ENCODE measurements around the gene REPS2. TPM values are rescaled to one million over a fixed set of nuclear protein-coding genes. Genes with fewer than 3 reads are reported as not detected.

Gene REPS2
- total and polyA plus RNA-seq, 12 donors, result 0.78 to 15.5 (median 6.3) TPM

DNA sequence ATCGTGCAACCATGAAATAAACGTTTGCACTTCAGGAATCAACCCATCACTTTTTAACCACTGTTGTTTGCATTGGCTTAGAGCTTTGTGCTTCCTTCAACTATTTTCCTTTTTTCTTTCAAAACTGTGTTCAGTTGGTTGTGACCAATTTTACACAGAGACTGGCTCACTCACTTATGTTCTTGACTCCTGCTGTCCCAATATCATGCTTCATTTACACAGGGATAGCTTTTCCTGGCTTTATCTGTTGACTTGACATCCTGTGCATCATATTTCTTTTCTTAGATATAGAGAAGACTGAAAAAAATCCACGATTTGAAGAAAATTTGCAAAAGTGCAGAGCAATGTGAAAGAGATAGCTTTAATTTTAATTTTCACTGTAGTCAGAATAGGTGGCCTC is 38.8 kb downstream of the REPS2 start:
- H3K4me1 ChIP-seq, result no peaks in the 10 kb centered on the region
- H3K4me3 ChIP-seq, result no peak overlapping the region
- 72 to 73% methylated on average over 3 of the region's 3 CpGs for WGBS, 2 donors
- no peak overlapping the region for H3K27ac ChIP-seq
- TF ChIP-seq, protein P1, sequence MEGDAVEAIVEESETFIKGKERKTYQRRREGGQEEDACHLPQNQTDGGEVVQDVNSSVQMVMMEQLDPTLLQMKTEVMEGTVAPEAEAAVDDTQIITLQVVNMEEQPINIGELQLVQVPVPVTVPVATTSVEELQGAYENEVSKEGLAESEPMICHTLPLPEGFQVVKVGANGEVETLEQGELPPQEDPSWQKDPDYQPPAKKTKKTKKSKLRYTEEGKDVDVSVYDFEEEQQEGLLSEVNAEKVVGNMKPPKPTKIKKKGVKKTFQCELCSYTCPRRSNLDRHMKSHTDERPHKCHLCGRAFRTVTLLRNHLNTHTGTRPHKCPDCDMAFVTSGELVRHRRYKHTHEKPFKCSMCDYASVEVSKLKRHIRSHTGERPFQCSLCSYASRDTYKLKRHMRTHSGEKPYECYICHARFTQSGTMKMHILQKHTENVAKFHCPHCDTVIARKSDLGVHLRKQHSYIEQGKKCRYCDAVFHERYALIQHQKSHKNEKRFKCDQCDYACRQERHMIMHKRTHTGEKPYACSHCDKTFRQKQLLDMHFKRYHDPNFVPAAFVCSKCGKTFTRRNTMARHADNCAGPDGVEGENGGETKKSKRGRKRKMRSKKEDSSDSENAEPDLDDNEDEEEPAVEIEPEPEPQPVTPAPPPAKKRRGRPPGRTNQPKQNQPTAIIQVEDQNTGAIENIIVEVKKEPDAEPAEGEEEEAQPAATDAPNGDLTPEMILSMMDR (IDR thresholded peaks at IDR 0.05), result no peak
- ATAC-seq, result no peak
- intact Hi-C loops (cut with DNase I), result no loop called here
- no peaks in the 10 kb centered on the region for H3K36me3 ChIP-seq
- peaks cover 0 to 5% (median 0%) of the 10 kb centered on the region in 11 donors for H3K9me3 ChIP-seq
- DNase-seq, result no peak
- H3K27me3 ChIP-seq, result peaks cover 0 to 57% (median 0%) of the 10 kb centered on the region in 7 donors

DNA sequence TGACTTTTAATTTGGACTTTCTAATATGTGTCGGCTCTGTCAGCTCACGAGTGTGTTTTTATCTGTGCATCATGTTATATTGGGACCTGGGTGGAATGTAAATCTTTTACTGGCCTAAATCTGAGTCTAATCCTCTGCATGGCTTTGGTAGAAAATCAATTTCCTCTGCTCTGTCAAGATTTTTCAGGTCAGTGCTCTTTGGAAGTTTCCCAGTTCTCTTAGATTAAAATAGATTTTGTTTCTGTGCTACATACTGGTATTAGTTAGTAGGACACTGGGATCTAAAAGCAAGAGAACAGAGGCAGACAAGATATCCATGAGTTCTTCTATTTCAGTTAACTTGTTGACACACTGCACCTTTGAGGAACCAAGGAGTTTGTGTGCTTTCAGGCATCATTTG is 39.7 kb downstream of the REPS2 start:
- no peaks in the 10 kb centered on the region for H3K4me1 ChIP-seq
- H3K27me3 ChIP-seq, result peaks cover 0 to 56% (median 0%) of the 10 kb centered on the region in 7 donors
- no peak overlapping the region for H3K4me3 ChIP-seq
- no peak for DNase-seq
- H3K36me3 ChIP-seq, result no peaks in the 10 kb centered on the region
- peaks cover 0 to 5% (median 0%) of the 10 kb centered on the region in 11 donors for H3K9me3 ChIP-seq
- TF ChIP-seq, protein P1 (IDR thresholded peaks at IDR 0.05), result no peak
- 63 to 67% methylated on average over 2 of the region's 2 CpGs for WGBS, 2 donors
- H3K27ac ChIP-seq, result no peak overlapping the region
- intact Hi-C loops (cut with DNase I), result no loop called here
- no peak for ATAC-seq

DNA sequence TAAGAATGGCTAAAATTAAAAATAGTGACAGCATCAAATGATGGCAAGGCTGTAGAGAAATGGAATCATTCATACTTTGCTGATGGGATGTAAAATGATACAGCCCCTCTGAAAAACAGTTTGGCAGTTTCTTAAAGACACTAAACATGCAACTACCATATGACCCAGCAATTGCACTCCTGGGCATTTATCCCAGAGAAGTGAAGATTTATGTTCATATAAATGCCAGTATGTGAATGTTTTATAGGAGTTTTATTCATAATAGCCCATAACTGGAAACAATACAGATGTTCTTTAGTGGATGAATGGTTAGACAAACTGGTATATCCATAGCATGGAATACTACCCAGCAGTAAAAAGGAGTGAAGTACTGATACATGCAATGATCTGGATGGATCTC is 43.3 kb downstream of the REPS2 start:
- ATAC-seq, result no peak
- no peaks in the 10 kb centered on the region for H3K4me1 ChIP-seq
- intact Hi-C loops (cut with DNase I), result no loop called here

DNA sequence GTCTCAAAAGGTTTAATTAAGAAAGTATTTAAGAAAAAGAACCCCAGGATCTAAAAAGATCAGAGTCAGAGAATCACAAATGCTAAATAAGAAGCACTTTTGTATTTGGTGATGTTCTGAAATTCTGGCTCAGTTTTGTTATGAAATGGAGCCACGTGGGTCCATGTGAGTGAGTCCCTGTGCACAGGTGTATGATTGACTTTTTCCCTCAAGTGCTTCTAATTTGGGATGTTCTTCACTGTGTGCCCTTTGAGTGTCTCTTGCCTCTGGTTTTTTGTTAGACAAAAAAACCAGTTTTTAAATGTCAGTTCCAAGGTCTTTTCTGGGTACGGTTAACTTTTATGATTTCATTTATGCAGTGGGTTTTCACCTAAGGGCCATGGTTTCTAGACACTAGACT is 44.4 kb downstream of the REPS2 start:
- ATAC-seq (no peak), DNase-seq (no peak)
- TF ChIP-seq, protein P1 (IDR thresholded peaks at IDR 0.05), result no peak
- H3K27me3 ChIP-seq, result peaks cover 0 to 44% (median 0%) of the 10 kb centered on the region in 7 donors
- 72 to 79% methylated on average over 2 of the region's 2 CpGs for WGBS, 2 donors
- H3K4me1 ChIP-seq, result no peaks in the 10 kb centered on the region
- H3K4me3 ChIP-seq, result no peak overlapping the region
- no peak overlapping the region for H3K27ac ChIP-seq
- intact Hi-C loops (cut with DNase I), result no loop called here
- no peaks in the 10 kb centered on the region for H3K36me3 ChIP-seq
- H3K9me3 ChIP-seq, result peaks cover 0 to 3% (median 0%) of the 10 kb centered on the region in 11 donors

More for the DNA sequence above, 43.3 kb downstream of the REPS2 start:
- peaks cover 0 to 3% (median 0%) of the 10 kb centered on the region in 11 donors for H3K9me3 ChIP-seq
- no peak overlapping the region for H3K27ac ChIP-seq
- TF ChIP-seq, protein P1 (IDR thresholded peaks at IDR 0.05), result no peak
- peaks cover 0 to 51% (median 0%) of the 10 kb centered on the region in 7 donors for H3K27me3 ChIP-seq
- no peak for DNase-seq
- H3K4me3 ChIP-seq, result no peak overlapping the region
- no peaks in the 10 kb centered on the region for H3K36me3 ChIP-seq
